ENCODE data around the gene SLC8A2. TPM values are rescaled to one million over a fixed set of nuclear protein-coding genes. Genes with fewer than 3 reads are reported as not detected.

SLC8A2 gene
- total and polyA plus RNA-seq, 2 of the 8 experiments (the other 6 are each of a cell fraction or from before 2014, with no cell fraction given): 7.3 to 12.4 TPM

- TF ChIP-seq CTCF (IDR thresholded peaks at IDR 0.05; ENCODE audit: control extremely low read depth in 1 of 3, insufficient read depth in 1 of 3, low read depth in 1 of 3, low read length in 3 of 3): peak in 1 of 3 experiments; percentile 70; a peak in 1 of 4 replicates
- TF ChIP-seq BACH1 (IDR thresholded peaks at IDR 0.05; ENCODE audit: low read length): peak; percentile 91
- TF ChIP-seq EP300 (IDR thresholded peaks at IDR 0.05; ENCODE audit: borderline replicate concordance in 1 of 2, low read depth in 2 of 2, low read length in 2 of 2): peak in 1 of 2 experiments; percentile 74; a peak in 1 of 3 replicates
- TF ChIP-seq SIRT6 (IDR thresholded peaks at IDR 0.05; ENCODE audit: low read length): no peak
- peak; percentile 52 to 65 for TF ChIP-seq RAD21 (IDR thresholded peaks at IDR 0.05 in 1 of 2, conservative IDR thresholded peaks at IDR 0.05 in 1 of 2; ENCODE audit: low read depth in 2 of 2, low read length in 2 of 2)
- peak; percentile 66; the same call in 1 of the 2 replicates for TF ChIP-seq POLR2AphosphoS5 (IDR thresholded peaks at IDR 0.05; ENCODE audit: low read depth, low read length)
- TF ChIP-seq NANOG (IDR thresholded peaks at IDR 0.05; ENCODE audit: insufficient read depth, low read depth, low read length, poor library complexity, severe bottlenecking): peak; percentile 49
- TF ChIP-seq RFX5 (IDR thresholded peaks at IDR 0.05; ENCODE audit: borderline replicate concordance, low read depth, low read length): no peak
- peak; percentile 79 to 87; a peak in 3 of 4 replicates for TF ChIP-seq HDAC2 (IDR thresholded peaks at IDR 0.05; ENCODE audit: borderline replicate concordance in 1 of 2, low read depth in 2 of 2, low read length in 2 of 2)
- TF ChIP-seq TAF1 (IDR thresholded peaks at IDR 0.05; ENCODE audit: low read depth, low read length): peak; percentile 68
- no peak for TF ChIP-seq SRF (IDR thresholded peaks at IDR 0.05; ENCODE audit: low read depth, low read length)
- TF ChIP-seq PHF8 (conservative IDR thresholded peaks at IDR 0.05; ENCODE audit: low read depth, low read length): peak; percentile 76
- TF ChIP-seq ASH2L (IDR thresholded peaks at IDR 0.05; ENCODE audit: low read length): no peak
- 0 out of 2 replicates have a peak, but pooled peaks have one; percentile 7 for TF ChIP-seq CHD2 (IDR thresholded peaks at IDR 0.05; ENCODE audit: low read length)
- peak; percentile 98 for TF ChIP-seq USF2 (IDR thresholded peaks at IDR 0.05; ENCODE audit: low read length)
Observed at GRCh38 chr19:47514869-47515588, 43.3 kb upstream of the SLC8A2 start, which contains the start of gene NAPA (continued).
